ENCODE results near the gene RNF151. TPM values are rescaled to one million over a fixed set of nuclear protein-coding genes. Genes with fewer than 3 reads are reported as not detected.

The RNF151 gene
- total RNA-seq, 5 donors from 2014 or later (not counting 1 experiment from before 2014, with no cell fraction given), result 0.38 to 0.66 (median 0.44) TPM; not detected in 2

GRCh38 chr16:1992704-1993317, 26.2 kb downstream of the RNF151 start:
- Histone ChIP-seq H3K27ac (ENCODE audit: low read length) (peak overlapping the region; percentile 57), H3K36me3 (ENCODE audit: control insufficient read depth in 2 of 2, extremely low read depth in 1 of 2, insufficient read depth in 1 of 2, low read length in 1 of 2) (peaks cover 2 to 6% of the 10 kb centered on the region in 2 donors), H3K9me3 (no peaks in the 10 kb centered on the region), H3K4me1 (ENCODE audit: control insufficient read depth in 1 of 2, extremely low read depth in 1 of 2, insufficient read depth in 2 of 2, low read length in 2 of 2) (peaks cover 16 to 30% of the 10 kb centered on the region in 2 experiments), H3K4me3 (ENCODE audit: control insufficient read depth in 1 of 2, extremely low read depth in 1 of 2, low read length in 1 of 2) (no peak overlapping the region), H3K27me3 (replicated peaks in 1 of 2; ENCODE audit: control insufficient read depth in 2 of 2, extremely low read depth in 1 of 2, insufficient read depth in 2 of 2, low read length in 1 of 2) (peaks cover 3 to 33% of the 10 kb centered on the region in 2 experiments)
- ChIA-PET CTCF (interaction anchor here in 1 of 2 donors (0.5 to 1.1 kb wide), 4 partner anchors 11 to 163 kb away, joined by 3 read pairs; partner anchors contain the start of genes RPS2 and TRAF7), POLR2A (interaction anchor here in 1 of 2 donors (0.7 to 1.4 kb wide), 3 partner anchors 9 to 159 kb away, joined by 3 to 9 read pairs (median 3); partner anchors contain the start of gene RPS2)
- no peaks in the 10 kb centered on the region for H3K9me3 Mint-ChIP-seq
- peaks cover 7 to 28% (median 19%) of the 10 kb centered on the region in 3 donors for H3K4me1 Mint-ChIP-seq
- peak in 1 of 35 experiments; percentile 25 for DNase-seq
- peaks cover 5 to 14% of the 10 kb centered on the region in 2 donors for H3K27me3 Mint-ChIP-seq
- no peak for ATAC-seq (replicated peaks in 1 of 4)
- WGBS (ENCODE audit: insufficient coverage), result 65% methylated on average over 50 of the region's 50 CpGs
- no peak overlapping the region for H3K27ac Mint-ChIP-seq
- peaks cover 3% of the 10 kb centered on the region for H3K36me3 Mint-ChIP-seq
- no peak overlapping the region for H3K4me3 Mint-ChIP-seq

DNA sequence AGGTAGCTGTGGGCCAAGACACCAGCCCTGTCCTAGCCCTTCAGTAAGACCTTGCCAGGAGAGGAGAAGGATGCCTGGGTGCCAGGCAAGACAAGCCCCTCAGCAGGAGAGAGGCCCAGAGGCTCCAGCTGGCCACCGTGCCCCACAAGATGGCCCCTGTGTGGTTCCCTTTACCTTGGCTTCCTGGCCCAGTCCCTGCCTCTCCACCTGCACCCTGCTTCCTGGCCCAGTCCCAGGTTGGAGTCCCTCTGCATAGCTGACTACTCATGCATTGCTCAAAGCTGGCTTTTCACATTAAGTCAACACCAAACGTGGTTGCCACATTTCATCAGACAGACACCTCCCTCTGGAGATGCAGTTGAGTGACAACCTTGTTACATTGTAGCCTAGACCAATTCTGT, 27.1 kb downstream of the RNF151 start:
- 83% methylated on average over 1 of the region's 2 CpGs for WGBS (ENCODE audit: insufficient coverage)
- peaks cover 16 to 30% of the 10 kb centered on the region in 2 experiments for H3K4me1 ChIP-seq (ENCODE audit: control insufficient read depth in 1 of 2, extremely low read depth in 1 of 2, insufficient read depth in 2 of 2, low read length in 2 of 2)
- H3K27ac ChIP-seq (ENCODE audit: low read length), result peak overlapping the region; percentile 57
- H3K4me1 Mint-ChIP-seq, result peaks cover 5 to 25% (median 17%) of the 10 kb centered on the region in 3 donors
- no peaks in the 10 kb centered on the region for H3K9me3 ChIP-seq
- no peak for ATAC-seq (replicated peaks in 1 of 4)
- peaks cover 6% of the 10 kb centered on the region for H3K36me3 Mint-ChIP-seq
- ChIA-PET POLR2A (no interaction called here), CTCF (no interaction called here)
- peaks cover 2 to 25% of the 10 kb centered on the region in 2 experiments for H3K27me3 ChIP-seq (replicated peaks in 1 of 2; ENCODE audit: control insufficient read depth in 2 of 2, extremely low read depth in 1 of 2, insufficient read depth in 2 of 2, low read length in 1 of 2)
- H3K36me3 ChIP-seq (ENCODE audit: control insufficient read depth in 2 of 2, extremely low read depth in 1 of 2, insufficient read depth in 1 of 2, low read length in 1 of 2), result peaks cover 2 to 15% of the 10 kb centered on the region in 2 donors
- no peaks in the 10 kb centered on the region for H3K9me3 Mint-ChIP-seq
- DNase-seq, result peak in 1 of 35 experiments; percentile 50
- H3K27me3 Mint-ChIP-seq, result peaks cover 2 to 8% of the 10 kb centered on the region in 2 donors
- peak overlapping the region in 2 of 3 donors; percentile 21 to 29 for H3K4me3 Mint-ChIP-seq
- no peak overlapping the region for H3K4me3 ChIP-seq (ENCODE audit: control insufficient read depth in 1 of 2, extremely low read depth in 1 of 2, low read length in 1 of 2)
- H3K27ac Mint-ChIP-seq, result peak overlapping the region; percentile 48 to 84

DNA sequence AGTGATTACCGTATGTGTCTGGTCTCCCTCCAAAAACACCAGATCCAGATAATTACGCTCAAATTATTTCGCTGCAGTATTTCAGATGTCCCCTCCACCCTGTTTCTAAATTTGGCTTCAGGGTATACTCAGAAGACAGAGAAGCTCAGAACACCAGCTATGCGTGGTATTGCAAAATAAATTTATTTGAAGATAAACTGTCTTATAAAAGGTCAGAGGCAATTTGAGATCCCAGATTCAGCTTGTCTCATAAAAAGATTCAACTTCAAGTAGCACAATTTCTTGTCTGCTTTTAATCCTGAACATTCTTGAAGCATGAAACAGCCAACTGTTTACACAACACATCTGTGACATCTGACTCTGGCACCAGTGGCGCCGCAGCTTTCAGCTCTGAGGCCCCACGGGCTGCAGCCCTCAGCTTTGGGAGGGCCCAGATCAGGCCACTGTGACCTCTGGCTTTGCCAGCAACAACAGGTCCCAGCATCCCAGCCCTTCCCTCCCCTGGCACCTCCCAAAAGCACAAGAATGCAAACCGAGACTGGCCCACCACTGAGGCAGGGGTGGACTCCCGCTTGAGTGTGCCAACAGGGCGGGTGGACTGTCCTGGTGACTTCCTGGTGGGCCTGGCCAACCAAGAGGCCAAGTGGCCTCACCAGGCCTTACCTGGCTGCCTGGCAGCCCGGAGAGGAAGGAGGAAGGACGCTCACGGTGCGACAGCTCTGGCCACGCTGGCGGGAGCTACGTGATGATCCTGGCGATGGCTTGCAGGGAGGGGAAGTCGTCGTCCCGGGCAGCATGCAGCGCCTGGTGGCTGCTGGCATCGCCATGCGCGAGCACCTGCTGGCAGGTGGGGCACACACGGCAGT, 31.1 kb downstream of the RNF151 start:
- Histone ChIP-seq H3K36me3 (ENCODE audit: control insufficient read depth in 2 of 2, extremely low read depth in 1 of 2, insufficient read depth in 1 of 2, low read length in 1 of 2) (peaks cover 21 to 52% of the 10 kb centered on the region in 2 donors), H3K4me3 (ENCODE audit: control insufficient read depth in 1 of 2, extremely low read depth in 1 of 2, low read length in 1 of 2) (no peak overlapping the region), H3K9me3 (no peaks in the 10 kb centered on the region), H3K27me3 (replicated peaks in 1 of 2; ENCODE audit: control insufficient read depth in 2 of 2, extremely low read depth in 1 of 2, insufficient read depth in 2 of 2, low read length in 1 of 2) (no peaks in the 10 kb centered on the region), H3K27ac (ENCODE audit: low read length) (no peak overlapping the region), H3K4me1 (ENCODE audit: control insufficient read depth in 1 of 2, extremely low read depth in 1 of 2, insufficient read depth in 2 of 2, low read length in 2 of 2) (peaks cover 0 to 4% of the 10 kb centered on the region in 2 experiments)
- no peak overlapping the region for H3K27ac Mint-ChIP-seq
- ChIA-PET CTCF (interaction anchor here in 1 of 2 donors (0.6 kb wide), 1 partner anchor 252 kb away, joined by 5 read pairs; no protein-coding TSS in a partner anchor), POLR2A (no interaction called here)
- ATAC-seq (replicated peaks in 1 of 4) (no peak), DNase-seq (no peak)
- WGBS (ENCODE audit: insufficient coverage), result 91% methylated on average over 16 of the region's 26 CpGs
- H3K9me3 Mint-ChIP-seq, result no peaks in the 10 kb centered on the region
- H3K4me1 Mint-ChIP-seq, result peaks cover 0 to 6% (median 0%) of the 10 kb centered on the region in 3 donors
- no peak overlapping the region for H3K4me3 Mint-ChIP-seq
- peaks cover 14% of the 10 kb centered on the region for H3K36me3 Mint-ChIP-seq
- no peaks in the 10 kb centered on the region for H3K27me3 Mint-ChIP-seq

DNA sequence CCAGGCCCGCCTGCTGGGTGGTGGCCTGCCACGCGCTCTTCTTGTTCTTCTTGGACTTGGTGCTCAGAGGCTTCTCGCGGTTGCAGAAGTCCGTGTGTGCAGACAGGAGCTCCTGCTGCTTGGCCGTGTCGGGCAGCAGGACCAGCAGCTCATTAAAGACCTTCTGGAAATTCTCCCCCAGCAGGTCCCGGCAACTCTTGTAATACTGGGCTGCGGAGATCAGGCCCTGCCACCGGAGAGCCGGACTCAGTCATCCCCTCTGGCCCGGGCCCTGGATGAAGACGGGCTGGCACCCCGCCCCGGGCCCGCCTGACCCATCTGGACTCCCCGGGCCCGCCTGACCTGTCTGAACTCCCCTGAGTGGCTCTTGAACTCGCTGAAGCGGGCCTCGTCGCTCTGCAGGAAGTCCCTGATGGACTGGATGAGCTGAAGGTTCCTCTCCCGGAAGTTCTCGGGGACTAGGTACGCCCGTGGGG, 31.7 kb downstream of the RNF151 start:
- H3K27me3 Mint-ChIP-seq, result no peaks in the 10 kb centered on the region
- Histone ChIP-seq H3K4me1 (ENCODE audit: control insufficient read depth in 1 of 2, extremely low read depth in 1 of 2, insufficient read depth in 2 of 2, low read length in 2 of 2) (peaks cover 0 to 5% of the 10 kb centered on the region in 2 experiments), H3K36me3 (ENCODE audit: control insufficient read depth in 2 of 2, extremely low read depth in 1 of 2, insufficient read depth in 1 of 2, low read length in 1 of 2) (peaks cover 23 to 59% of the 10 kb centered on the region in 2 donors), H3K9me3 (no peaks in the 10 kb centered on the region), H3K27ac (ENCODE audit: low read length) (no peak overlapping the region), H3K4me3 (ENCODE audit: control insufficient read depth in 1 of 2, extremely low read depth in 1 of 2, low read length in 1 of 2) (no peak overlapping the region), H3K27me3 (replicated peaks in 1 of 2; ENCODE audit: control insufficient read depth in 2 of 2, extremely low read depth in 1 of 2, insufficient read depth in 2 of 2, low read length in 1 of 2) (no peaks in the 10 kb centered on the region)
- DNase-seq (no peak), ATAC-seq (replicated peaks in 1 of 4) (no peak)
- peaks cover 0 to 4% (median 0%) of the 10 kb centered on the region in 3 donors for H3K4me1 Mint-ChIP-seq
- peaks cover 14% of the 10 kb centered on the region for H3K36me3 Mint-ChIP-seq
- no peaks in the 10 kb centered on the region for H3K9me3 Mint-ChIP-seq
- H3K4me3 Mint-ChIP-seq, result no peak overlapping the region
- H3K27ac Mint-ChIP-seq, result no peak overlapping the region
- POLR2A ChIA-PET, result no interaction called here
- WGBS (ENCODE audit: insufficient coverage), result 96% methylated on average over 23 of the region's 27 CpGs
- CTCF ChIA-PET, result no interaction called here

DNA sequence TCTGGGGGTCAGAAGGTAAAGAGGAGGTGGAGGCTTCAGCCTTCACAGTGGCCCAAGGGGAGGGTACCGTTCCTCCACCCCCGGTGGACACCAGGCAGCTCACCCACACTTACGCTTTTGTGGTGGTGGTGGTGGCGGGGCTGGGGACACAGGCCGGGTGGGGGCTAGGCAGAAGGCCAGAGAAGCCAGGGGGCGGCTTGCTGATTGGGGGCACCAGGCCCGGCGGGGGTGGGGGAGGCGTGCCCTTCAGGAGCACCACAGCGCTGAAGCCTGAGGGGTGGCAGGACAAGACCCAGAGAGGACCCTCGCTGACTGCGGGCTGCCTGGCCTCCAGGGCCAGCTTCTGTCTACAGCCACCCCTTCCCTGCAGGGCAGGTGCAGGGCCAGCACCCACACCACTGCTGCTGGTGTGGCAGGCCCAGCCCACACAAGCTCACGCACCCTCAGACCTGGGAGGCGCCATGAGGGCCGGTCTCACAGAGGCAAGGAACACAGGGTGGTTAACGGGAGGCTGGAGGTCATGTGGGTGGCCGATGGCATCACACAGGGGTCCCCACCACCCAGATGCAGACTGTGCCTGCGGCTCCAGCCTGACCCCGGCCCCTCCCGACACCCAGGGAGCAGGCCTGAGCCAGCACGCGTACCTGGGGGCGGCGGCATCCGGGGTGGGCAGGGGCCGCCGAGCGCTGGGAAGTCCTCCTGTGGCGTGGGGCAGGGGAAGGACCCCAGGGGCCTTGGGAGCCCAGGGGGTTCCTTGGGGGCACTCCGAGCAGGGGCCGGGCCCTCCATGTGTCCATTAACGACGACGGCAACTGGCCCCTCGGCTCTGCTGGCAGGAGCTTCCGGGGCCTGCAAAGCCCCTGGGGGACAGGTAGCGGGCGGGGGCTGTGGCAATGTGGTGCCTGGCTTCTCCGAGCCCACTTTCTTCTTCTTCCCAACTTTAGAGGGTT, 32.5 kb downstream of the RNF151 start:
- no peaks in the 10 kb centered on the region for H3K27me3 ChIP-seq (replicated peaks in 1 of 2; ENCODE audit: control insufficient read depth in 2 of 2, extremely low read depth in 1 of 2, insufficient read depth in 2 of 2, low read length in 1 of 2)
- no peak for DNase-seq
- ATAC-seq (replicated peaks in 1 of 4), result no peak
- H3K4me1 ChIP-seq (ENCODE audit: control insufficient read depth in 1 of 2, extremely low read depth in 1 of 2, insufficient read depth in 2 of 2, low read length in 2 of 2), result peaks cover 0 to 12% of the 10 kb centered on the region in 2 experiments
- peaks cover 28 to 61% of the 10 kb centered on the region in 2 donors for H3K36me3 ChIP-seq (ENCODE audit: control insufficient read depth in 2 of 2, extremely low read depth in 1 of 2, insufficient read depth in 1 of 2, low read length in 1 of 2)
- 96% methylated on average over 25 of the region's 39 CpGs for WGBS (ENCODE audit: insufficient coverage)
- Mint-ChIP-seq H3K27ac (no peak overlapping the region), H3K4me3 (no peak overlapping the region), H3K4me1 (peaks cover 0 to 4% (median 3%) of the 10 kb centered on the region in 3 donors), H3K9me3 (no peaks in the 10 kb centered on the region), H3K27me3 (no peaks in the 10 kb centered on the region), H3K36me3 (peaks cover 14% of the 10 kb centered on the region)
- H3K4me3 ChIP-seq (ENCODE audit: control insufficient read depth in 1 of 2, extremely low read depth in 1 of 2, low read length in 1 of 2), result no peak overlapping the region
- CTCF ChIA-PET, result no interaction called here
- no peak overlapping the region for H3K27ac ChIP-seq (ENCODE audit: low read length)
- POLR2A ChIA-PET, result no interaction called here
- H3K9me3 ChIP-seq, result no peaks in the 10 kb centered on the region
